ENCODE measurements around the gene FAM162B. TPM values are rescaled to one million over a fixed set of nuclear protein-coding genes. Genes with fewer than 3 reads are reported as not detected.

FAM162B gene
- total RNA-seq, 2 experiments from 2014 or later, result not detected

DNA sequence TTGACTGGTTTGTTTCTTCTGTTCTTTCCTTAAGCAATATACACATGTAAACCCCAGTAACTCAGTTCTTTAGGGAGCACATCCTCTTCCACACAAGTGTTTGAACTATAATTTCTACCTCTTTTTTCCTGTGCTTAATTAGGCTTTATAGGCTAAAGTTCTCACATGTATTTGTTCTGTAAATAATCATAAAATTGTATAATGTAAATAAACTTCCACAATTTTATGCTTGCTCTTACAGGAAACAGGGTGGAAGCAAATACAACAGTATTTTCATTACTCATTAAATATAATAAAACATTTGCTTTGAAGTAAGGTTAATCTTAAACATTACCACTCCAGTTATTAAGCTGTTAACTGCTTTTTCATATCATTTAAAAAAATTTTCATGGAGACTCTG lies 36.5 kb upstream of the FAM162B start:
- ChIA-PET POLR2A (no interaction called here), CTCF (ENCODE audit: unreplicated experiment) (no interaction called here)
- BruUV-seq (replicated peaks), result no TSS peak
- Histone ChIP-seq H3K9me3 (ENCODE audit: low read length) (no peaks in the 10 kb centered on the region), H3K4me3 (ENCODE audit: low read depth, low read length, poor library complexity, severe bottlenecking) (no peak overlapping the region), H3K4me2 (ENCODE audit: low read length) (no peak overlapping the region), H2AFZ (ENCODE audit: low read length) (no peak overlapping the region), H3K36me3 (ENCODE audit: insufficient read depth, low read length) (no peaks in the 10 kb centered on the region), H4K20me1 (ENCODE audit: insufficient read depth, low read length) (no peaks in the 10 kb centered on the region), H3K4me1 (ENCODE audit: insufficient read depth, low read length, poor library complexity, severe bottlenecking) (no peaks in the 10 kb centered on the region), H3K9me2 (ENCODE audit: insufficient read depth, low read length) (no peaks in the 10 kb centered on the region), H3K79me2 (ENCODE audit: insufficient read depth, low read depth, low read length) (no peaks in the 10 kb centered on the region), H3K27ac (ENCODE audit: low read depth, low read length, poor library complexity, severe bottlenecking) (no peak overlapping the region)
- intact Hi-C loops (cut with micrococcal nuclease; ENCODE audit: unreplicated experiment), result no loop called here
- TF ChIP-seq, protein P1, sequence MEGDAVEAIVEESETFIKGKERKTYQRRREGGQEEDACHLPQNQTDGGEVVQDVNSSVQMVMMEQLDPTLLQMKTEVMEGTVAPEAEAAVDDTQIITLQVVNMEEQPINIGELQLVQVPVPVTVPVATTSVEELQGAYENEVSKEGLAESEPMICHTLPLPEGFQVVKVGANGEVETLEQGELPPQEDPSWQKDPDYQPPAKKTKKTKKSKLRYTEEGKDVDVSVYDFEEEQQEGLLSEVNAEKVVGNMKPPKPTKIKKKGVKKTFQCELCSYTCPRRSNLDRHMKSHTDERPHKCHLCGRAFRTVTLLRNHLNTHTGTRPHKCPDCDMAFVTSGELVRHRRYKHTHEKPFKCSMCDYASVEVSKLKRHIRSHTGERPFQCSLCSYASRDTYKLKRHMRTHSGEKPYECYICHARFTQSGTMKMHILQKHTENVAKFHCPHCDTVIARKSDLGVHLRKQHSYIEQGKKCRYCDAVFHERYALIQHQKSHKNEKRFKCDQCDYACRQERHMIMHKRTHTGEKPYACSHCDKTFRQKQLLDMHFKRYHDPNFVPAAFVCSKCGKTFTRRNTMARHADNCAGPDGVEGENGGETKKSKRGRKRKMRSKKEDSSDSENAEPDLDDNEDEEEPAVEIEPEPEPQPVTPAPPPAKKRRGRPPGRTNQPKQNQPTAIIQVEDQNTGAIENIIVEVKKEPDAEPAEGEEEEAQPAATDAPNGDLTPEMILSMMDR (conservative IDR thresholded peaks at IDR 0.05; ENCODE audit: low read length), result no peak
- TF ChIP-seq EZH2phosphoT487 (IDR thresholded peaks at IDR 0.05; ENCODE audit: borderline replicate concordance, low read depth, low read length), result no peak
- no peak for DNase-seq (ENCODE audit: low spot score)

DNA sequence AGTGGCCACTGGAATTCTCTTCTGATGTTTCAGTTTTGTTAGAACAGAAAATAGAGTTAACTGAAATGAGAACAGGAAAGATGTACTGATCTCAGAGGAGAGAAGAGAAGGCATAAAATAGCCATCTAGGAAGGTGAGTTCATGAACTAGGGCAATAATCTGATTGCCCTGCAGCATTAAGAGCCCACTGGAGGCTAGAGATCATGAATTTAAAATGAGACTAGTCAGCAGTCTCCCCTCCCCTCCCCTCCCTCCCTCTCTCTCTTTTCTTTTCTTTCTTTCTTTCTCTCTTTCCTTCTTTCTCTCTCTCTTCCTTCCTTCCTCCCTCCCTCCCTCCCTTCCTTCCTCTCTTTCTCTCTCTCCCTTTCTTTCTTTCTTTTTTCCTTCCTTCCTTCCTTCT lies 34.4 kb upstream of the FAM162B start:
- no peak overlapping the region for H2AFZ ChIP-seq (ENCODE audit: low read length)
- intact Hi-C loops (cut with micrococcal nuclease; ENCODE audit: unreplicated experiment), result no loop called here
- no peaks in the 10 kb centered on the region for H3K36me3 ChIP-seq (ENCODE audit: insufficient read depth, low read length)
- H4K20me1 ChIP-seq (ENCODE audit: insufficient read depth, low read length), result no peaks in the 10 kb centered on the region
- no peaks in the 10 kb centered on the region for H3K9me3 ChIP-seq (ENCODE audit: low read length)
- H3K79me2 ChIP-seq (ENCODE audit: insufficient read depth, low read depth, low read length), result no peaks in the 10 kb centered on the region
- ChIA-PET CTCF (ENCODE audit: unreplicated experiment) (no interaction called here), POLR2A (interaction anchor here (0.6 to 0.9 kb wide), 2 partner anchors 136 to 1220 kb away, joined by 3 to 4 read pairs; no protein-coding TSS in a partner anchor)
- H3K4me3 ChIP-seq (ENCODE audit: low read depth, low read length, poor library complexity, severe bottlenecking), result no peak overlapping the region
- no peak for DNase-seq (ENCODE audit: low spot score)
- H3K4me2 ChIP-seq (ENCODE audit: low read length), result no peak overlapping the region
- no peak for TF ChIP-seq EZH2phosphoT487 (IDR thresholded peaks at IDR 0.05; ENCODE audit: borderline replicate concordance, low read depth, low read length)
- TF ChIP-seq, protein P1 (conservative IDR thresholded peaks at IDR 0.05; ENCODE audit: low read length), result no peak
- H3K27ac ChIP-seq (ENCODE audit: low read depth, low read length, poor library complexity, severe bottlenecking), result no peak overlapping the region
- no TSS peak for BruUV-seq (replicated peaks)
- no peaks in the 10 kb centered on the region for H3K4me1 ChIP-seq (ENCODE audit: insufficient read depth, low read length, poor library complexity, severe bottlenecking)
- no peaks in the 10 kb centered on the region for H3K9me2 ChIP-seq (ENCODE audit: insufficient read depth, low read length)

DNA sequence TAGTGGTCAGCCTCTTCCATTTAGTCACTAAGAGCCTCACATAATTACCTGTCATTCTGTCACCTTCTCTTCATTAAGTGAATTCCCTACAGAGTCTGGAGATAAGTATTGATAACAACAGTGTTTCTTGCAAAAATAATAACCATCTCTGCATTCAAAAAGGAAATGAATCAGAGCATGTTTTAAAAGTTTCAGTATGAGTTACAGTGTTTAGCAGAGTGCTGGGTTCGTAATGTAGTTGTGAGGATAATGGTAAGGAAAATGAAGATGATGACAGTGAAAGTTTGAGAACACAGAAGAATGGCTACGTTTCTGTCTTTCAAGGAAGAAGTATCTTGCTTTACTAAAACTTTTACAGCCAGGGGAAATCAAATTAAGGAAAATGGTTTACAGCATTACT lies 32.1 kb upstream of the FAM162B start:
- no peaks in the 10 kb centered on the region for H3K36me3 ChIP-seq (ENCODE audit: insufficient read depth, low read length)
- H3K79me2 ChIP-seq (ENCODE audit: insufficient read depth, low read depth, low read length), result no peaks in the 10 kb centered on the region
- no peaks in the 10 kb centered on the region for H4K20me1 ChIP-seq (ENCODE audit: insufficient read depth, low read length)
- no peak overlapping the region for H3K4me2 ChIP-seq (ENCODE audit: low read length)
- H3K9me3 ChIP-seq (ENCODE audit: low read length), result no peaks in the 10 kb centered on the region
- POLR2A ChIA-PET, result no interaction called here
- H3K4me1 ChIP-seq (ENCODE audit: insufficient read depth, low read length, poor library complexity, severe bottlenecking), result no peaks in the 10 kb centered on the region
- H2AFZ ChIP-seq (ENCODE audit: low read length), result no peak overlapping the region
- intact Hi-C loops (cut with micrococcal nuclease; ENCODE audit: unreplicated experiment), result no loop called here
- DNase-seq (ENCODE audit: low spot score), result no peak
- no peak for TF ChIP-seq EZH2phosphoT487 (IDR thresholded peaks at IDR 0.05; ENCODE audit: borderline replicate concordance, low read depth, low read length)
- TF ChIP-seq, protein P1 (conservative IDR thresholded peaks at IDR 0.05; ENCODE audit: low read length), result no peak
- no peaks in the 10 kb centered on the region for H3K9me2 ChIP-seq (ENCODE audit: insufficient read depth, low read length)
- no TSS peak for BruUV-seq (replicated peaks)
- H3K4me3 ChIP-seq (ENCODE audit: low read depth, low read length, poor library complexity, severe bottlenecking), result no peak overlapping the region
- no peak overlapping the region for H3K27ac ChIP-seq (ENCODE audit: low read depth, low read length, poor library complexity, severe bottlenecking)
- CTCF ChIA-PET (ENCODE audit: unreplicated experiment), result no interaction called here

Measured in OCI-LY7 (cell line).